GM12878 (cell line): ENCODE measurements around the gene CCDC28A. TPM values are rescaled to one million over a fixed set of nuclear protein-coding genes. Genes with fewer than 3 reads are reported as not detected.
"Not testable (repeated sequence)": the region's sequence is repeated elsewhere in the genome, so short reads cannot be mapped to it uniquely, and the experiment has no call there.

Source experiments
- ATAC-seq: fragments of 200-7000 bp; cut with Tn5 transposase; 3 replicates; pipeline ENCODE4 v1.9.1; 2020; ENCODE audit warnings: mild to moderate bottlenecking, moderate library complexity
- BruUV-seq: library from RNA; stranded (reverse); fragments of 400-500 nt; replicated peaks from 2 replicates; lab custom pipeline; 2021; lab: Mats Ljungman, UMichigan
- CTCF ChIA-PET: fragments of 300-600 bp; sonication (Branson Sonifier 250); formaldehyde crosslinking; extraction: SDS; loops from one replicate; lab custom pipeline; 2021; ENCODE audit warnings: inconsistent platforms; lab: Yijun Ruan, JAX
- POLR2A ChIA-PET: fragments of 350-600 bp; formaldehyde crosslinking; extraction: SDS; loops from one replicate; lab custom pipeline; 2021; ENCODE audit warnings: inconsistent platforms; lab: Charles Lee
- RAD21 ChIA-PET: fragments of 300-600 bp; sonication (Branson Sonifier 250); formaldehyde crosslinking; loops from one replicate; lab custom pipeline; 2023; ENCODE audit warnings: antibody characterized with exemption; ENCODE audit not compliant: unreplicated experiment; lab: Charles Lee
- SMC1A ChIA-PET: fragments of 300-600 bp; sonication (Branson Sonifier 250); formaldehyde crosslinking; loops from one replicate; lab custom pipeline; 2023; ENCODE audit not compliant: unreplicated experiment, uncharacterized antibody; lab: Charles Lee
- DNase-seq: peaks from one replicate; pipeline ENCODE4 v3.0.0-alpha.2; 2011; ENCODE audit warnings: low read depth, low spot score
- FAIRE-seq: peaks from 3 replicates; lab custom pipeline; 2011; peaks lifted over from hg19 to GRCh38; lab: Jason Lieb, UNC
- H2AFZ ChIP-seq: 2 replicates; pipeline ENCODE4 v1.6.0; 2011; ENCODE audit warnings: low read depth, low read length, control low read depth; ENCODE audit not compliant: control insufficient read depth
- H3K27ac ChIP-seq: 2 replicates; pipeline ENCODE4 v1.5.1; 2011; ENCODE audit warnings: control low read depth; ENCODE audit not compliant: control insufficient read depth, insufficient read depth
- H3K27me3 ChIP-seq, 2 experiments: replicated peaks in 1 of 2; 2 replicates each; pipeline versions ENCODE4 v1.6.0 to v1.6.1; 2011; ENCODE audit warnings: low read length in 1 of 2; ENCODE audit not compliant: control insufficient read depth in 2 of 2, insufficient read depth in 2 of 2
- H3K36me3 ChIP-seq, 2 experiments: 2 replicates each; pipeline ENCODE4 v1.5.1; 2011; ENCODE audit warnings: low read length in 1 of 2; ENCODE audit not compliant: control insufficient read depth in 2 of 2, insufficient read depth in 2 of 2
- H3K4me1 ChIP-seq: 2 replicates; pipeline ENCODE4 v1.6.1; 2011; ENCODE audit warnings: mild to moderate bottlenecking, low read length, moderate library complexity, mixed read lengths; ENCODE audit not compliant: control insufficient read depth, insufficient read depth
- H3K4me2 ChIP-seq: 2 replicates; pipeline ENCODE4 v1.6.0; 2011; ENCODE audit warnings: control low read depth; ENCODE audit not compliant: control insufficient read depth, insufficient read depth
- H3K4me3 ChIP-seq: fragments of 200-600 bp; sonication (generic); 2 replicates; pipeline ENCODE4 v1.5.1; 2016
- H3K79me2 ChIP-seq: 2 replicates; pipeline ENCODE4 v1.6.0; 2011; ENCODE audit warnings: low read length; ENCODE audit not compliant: control insufficient read depth, insufficient read depth
- H3K9ac ChIP-seq: 2 replicates; pipeline ENCODE4 v1.8.0; 2011; ENCODE audit warnings: low read length, control low read depth, mixed read lengths; ENCODE audit not compliant: control insufficient read depth, insufficient read depth
- H3K9me3 ChIP-seq: replicated peaks from 3 replicates; pipeline ENCODE4 v1.5.1; 2011; ENCODE audit warnings: mild to moderate bottlenecking, low read length; ENCODE audit not compliant: control insufficient read depth, insufficient read depth
- H4K20me1 ChIP-seq: 2 replicates; pipeline ENCODE4 v1.6.0; 2011; ENCODE audit not compliant: control insufficient read depth, insufficient read depth
- CREM ChIP-seq: IDR thresholded peaks from 2 replicates; pipeline ENCODE4 v1.6.1; 2014; ENCODE audit warnings: antibody characterized with exemption, low read depth
- EED ChIP-seq: sonication (generic); IDR thresholded peaks from 2 replicates; pipeline ENCODE4 v1.6.1; 2016; ENCODE audit warnings: antibody characterized with exemption, low read depth
- IRF5 ChIP-seq: fragments of 450-650 bp; IDR thresholded peaks from 2 replicates; pipeline ENCODE4 v1.6.1; 2017; ENCODE audit warnings: borderline replicate concordance
- KDM1A ChIP-seq: fragments of 200-600 bp; sonication (generic); IDR thresholded peaks from 2 replicates; pipeline ENCODE4 v1.6.1; 2016; ENCODE audit warnings: borderline replicate concordance
- NR2C2 ChIP-seq: IDR thresholded peaks from 2 replicates; pipeline ENCODE4 v1.6.1; 2011; ENCODE audit warnings: borderline replicate concordance, low read depth; ENCODE audit not compliant: control insufficient read depth, insufficient read length
- SMC3 ChIP-seq: IDR thresholded peaks from 2 replicates; pipeline ENCODE4 v1.6.1; 2011; ENCODE audit warnings: low read length, improper control_type of control experiment, borderline replicate concordance
- TAF1 ChIP-seq: IDR thresholded peaks from 2 replicates; pipeline ENCODE4 v1.6.1; 2011; ENCODE audit warnings: mild to moderate bottlenecking, low read depth, low read length, borderline replicate concordance
- TCF3 ChIP-seq: IDR thresholded peaks from 2 replicates; pipeline ENCODE4 v1.6.1; 2012; ENCODE audit warnings: low read depth, mild to moderate bottlenecking, low read length, borderline replicate concordance; ENCODE audit not compliant: insufficient read depth
- ZZZ3 ChIP-seq: IDR thresholded peaks from 2 replicates; pipeline ENCODE4 v1.6.1; 2011; ENCODE audit warnings: low read depth; ENCODE audit not compliant: control insufficient read depth, insufficient read length
- WGBS: methylation state at CpG from one replicate; pipeline ENCODE4 v1.1.6; 2016; ENCODE audit warnings: low lambda C conversion rate; ENCODE audit not compliant: insufficient replicate concordance, insufficient coverage; ENCODE audit errors: missing lambda C conversion rate; 5-methylcytosine and 5-hydroxymethylcytosine counted together
- in situ Hi-C: fragments of 300-500 bp; cut with MboI; formaldehyde crosslinking; loops from 9 replicates; pipeline ENCODE4 v1.14.3; 2018; ENCODE audit warnings: mixed read lengths
- intact Hi-C: fragments of 100-400 bp; cut with micrococcal nuclease; formaldehyde crosslinking; loops from one replicate; pipeline ENCODE4 v1.14.2; 2022; ENCODE audit not compliant: unreplicated experiment
- polyA plus RNA-seq, 11 experiments: library from polyadenylated mRNA; depleted of rRNA in 4 of 11; unstranded in 6 of 11; stranded (reverse) in 5 of 11; fragments of >200 nt; fragmentation: Nextera tagmentation in 4 of 11; fragmentation: Illumina TruSeq in 1 of 11; extraction: Ambion mirVana in 4 of 11; extraction: Trizol in 1 of 11; gene quantifications; 1 replicate in 1 of 11; 2 replicates in 10 of 11; pipeline versions ENCODE4 v1.2.1 to v1.2.3, GENCODE V29; 2011 to 2016; ENCODE audit warnings: inconsistent platforms in 2 of 11, missing spikeins in 2 of 11, low read depth in 1 of 11
- total RNA-seq, 4 experiments: library from RNA; depleted of rRNA in 3 of 4; stranded (reverse); fragments of >200 nt in 3 of 4; fragmentation: Illumina TruSeq in 1 of 4; extraction: Trizol in 1 of 4; gene quantifications; 2 replicates each; pipeline versions ENCODE4 v1.2.1 to v1.2.3, GENCODE V29; 2013 to 2021

Gene CCDC28A
- total and polyA plus RNA-seq, 10 of the 15 experiments (the other 5 are each of a cell fraction or from before 2014, with no cell fraction given) = 13.5 to 38.8 (median 19.2) TPM

DNA sequence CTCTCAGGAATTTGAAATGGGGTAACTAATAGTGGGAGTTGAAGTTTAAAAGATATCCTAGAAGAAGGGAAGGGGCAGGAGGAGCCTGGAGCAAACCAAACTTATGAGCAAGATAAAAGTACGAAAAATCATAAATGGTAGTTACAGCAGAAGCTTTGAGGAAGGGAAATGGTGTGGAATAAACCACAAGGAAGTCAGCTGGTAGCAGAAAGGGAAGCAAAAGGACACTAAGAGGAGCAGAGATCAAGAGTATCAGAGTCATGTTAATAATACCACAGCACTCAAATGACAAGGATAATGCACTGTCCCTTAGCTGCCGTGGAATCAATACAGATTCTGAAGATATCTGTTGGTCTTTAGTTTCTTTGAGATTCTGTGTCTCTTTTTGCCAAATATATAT is 44.9 kb upstream of the CCDC28A start:
- in situ Hi-C loops = no loop called here
- FAIRE-seq = no peak

GRCh38 chr6:138730037-138730436 is 43.5 kb upstream of the CCDC28A start:
- H3K4me3 ChIP-seq, DNase-seq, H4K20me1 ChIP-seq, intact Hi-C loops, H3K9ac ChIP-seq, ATAC-seq, H3K4me2 ChIP-seq, H3K36me3 ChIP-seq, POLR2A ChIA-PET, H3K4me1 ChIP-seq, H2AFZ ChIP-seq, H3K9me3 ChIP-seq, H3K27ac ChIP-seq, RAD21 ChIA-PET, FAIRE-seq, H3K79me2 ChIP-seq, H3K27me3 ChIP-seq, BruUV-seq, in situ Hi-C loops: not testable (repeated sequence)
- CTCF ChIA-PET = interaction anchor here (0.7 kb wide), 1 partner anchor 37 kb away, joined by 3 read pairs; no protein-coding TSS in a partner anchor
- WGBS = 52% methylated on average over 5 of the region's 5 CpGs
- SMC1A ChIA-PET = interaction anchor here (1.3 kb wide), 1 partner anchor 37 kb away, joined by 3 read pairs; no protein-coding TSS in a partner anchor

More for the DNA sequence above, 44.9 kb upstream of the CCDC28A start:
- intact Hi-C loops = no loop called here
- ChIA-PET CTCF (interaction anchor here (1.2 kb wide), 1 partner anchor 8 kb away, joined by 3 read pairs; no protein-coding TSS in a partner anchor), SMC1A (interaction anchor here (1.0 to 1.5 kb wide), 3 partner anchors 9 to 135 kb away, joined by 3 to 4 read pairs (median 3); no protein-coding TSS in a partner anchor), POLR2A (interaction anchor here (0.8 kb wide), 1 partner anchor 10 kb away, joined by 3 read pairs; no protein-coding TSS in a partner anchor), RAD21 (no interaction called here)
- Histone ChIP-seq H3K36me3 (no peaks in the 10 kb centered on the region), H3K4me3 (no peak overlapping the region), H2AFZ (no peak overlapping the region), H4K20me1 (no peaks in the 10 kb centered on the region), H3K27ac (no peak overlapping the region), H3K79me2 (no peaks in the 10 kb centered on the region), H3K9ac (no peak overlapping the region), H3K4me2 (no peak overlapping the region), H3K4me1 (no peaks in the 10 kb centered on the region), H3K27me3 (no peaks in the 10 kb centered on the region), H3K9me3 (no peaks in the 10 kb centered on the region)
- DNase-seq (no peak), ATAC-seq (no peak)
- BruUV-seq = no TSS peak
- 47% methylated on average over 2 of the region's 2 CpGs for WGBS
- TF ChIP-seq CREM (no peak), ZZZ3 (no peak), KDM1A (no peak), EED (no peak), NR2C2 (no peak), SMC3 (no peak), TAF1 (no peak), TCF3 (no peak), IRF5 (no peak)
